ENCODE measurements around the gene PARP14.

Gene PARP14

DNA sequence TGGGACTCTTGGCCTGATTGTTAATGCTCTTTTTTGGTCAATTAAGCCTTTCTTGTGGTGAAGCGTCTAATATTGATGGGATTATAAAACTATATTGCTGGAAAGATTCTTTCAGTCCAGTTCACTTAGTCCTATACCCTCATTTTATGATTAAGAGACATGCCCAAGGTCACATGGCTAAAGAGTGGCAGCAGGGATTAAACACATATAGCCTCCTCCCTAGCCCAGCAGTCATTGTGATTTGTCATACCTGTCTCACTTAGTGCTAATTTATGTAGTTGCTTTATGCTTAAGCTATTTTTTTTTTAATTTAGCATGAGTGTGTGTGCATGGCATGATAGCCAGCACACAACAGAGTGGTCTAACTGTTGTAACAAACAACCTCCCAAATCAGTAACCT is 9.5 kb downstream of the PARP14 start:
- no peak overlapping the region for H3K4me3 ChIP-seq (replicated peaks; ENCODE audit: low read depth, low read length)
- TF ChIP-seq, protein P1, sequence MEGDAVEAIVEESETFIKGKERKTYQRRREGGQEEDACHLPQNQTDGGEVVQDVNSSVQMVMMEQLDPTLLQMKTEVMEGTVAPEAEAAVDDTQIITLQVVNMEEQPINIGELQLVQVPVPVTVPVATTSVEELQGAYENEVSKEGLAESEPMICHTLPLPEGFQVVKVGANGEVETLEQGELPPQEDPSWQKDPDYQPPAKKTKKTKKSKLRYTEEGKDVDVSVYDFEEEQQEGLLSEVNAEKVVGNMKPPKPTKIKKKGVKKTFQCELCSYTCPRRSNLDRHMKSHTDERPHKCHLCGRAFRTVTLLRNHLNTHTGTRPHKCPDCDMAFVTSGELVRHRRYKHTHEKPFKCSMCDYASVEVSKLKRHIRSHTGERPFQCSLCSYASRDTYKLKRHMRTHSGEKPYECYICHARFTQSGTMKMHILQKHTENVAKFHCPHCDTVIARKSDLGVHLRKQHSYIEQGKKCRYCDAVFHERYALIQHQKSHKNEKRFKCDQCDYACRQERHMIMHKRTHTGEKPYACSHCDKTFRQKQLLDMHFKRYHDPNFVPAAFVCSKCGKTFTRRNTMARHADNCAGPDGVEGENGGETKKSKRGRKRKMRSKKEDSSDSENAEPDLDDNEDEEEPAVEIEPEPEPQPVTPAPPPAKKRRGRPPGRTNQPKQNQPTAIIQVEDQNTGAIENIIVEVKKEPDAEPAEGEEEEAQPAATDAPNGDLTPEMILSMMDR (IDR thresholded peaks at IDR 0.05; ENCODE audit: low read depth, low read length, missing control alignments) = no peak
- no peak for DNase-seq (ENCODE audit: extremely low read depth, low read depth)

GRCh38 chr3:122691195-122691594 is 10.6 kb downstream of the PARP14 start:
- H3K4me3 ChIP-seq (replicated peaks; ENCODE audit: low read depth, low read length) = no peak overlapping the region
- TF ChIP-seq, protein P1 (IDR thresholded peaks at IDR 0.05; ENCODE audit: low read depth, low read length, missing control alignments) = no peak
- DNase-seq (ENCODE audit: extremely low read depth, low read depth) = no peak

DNA sequence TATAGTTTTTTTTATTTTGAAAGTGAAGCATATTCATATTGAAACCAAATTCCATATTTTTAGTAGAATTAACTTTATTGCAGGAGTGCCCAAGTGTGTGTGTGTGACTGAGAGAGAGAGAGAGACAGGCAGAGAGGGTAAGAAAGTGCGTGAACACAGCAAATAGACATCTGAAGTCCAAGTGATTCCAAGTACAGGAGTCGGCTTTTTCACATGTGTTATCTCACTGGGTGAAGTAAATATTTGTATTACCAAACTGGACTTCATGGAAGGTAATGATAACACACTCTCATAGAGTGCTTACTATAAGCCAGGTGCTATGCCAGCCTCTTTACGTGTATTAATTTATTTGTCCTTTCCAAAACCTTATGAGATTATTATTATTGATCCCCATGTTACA is 12.0 kb downstream of the PARP14 start:
- TF ChIP-seq, protein P1 (IDR thresholded peaks at IDR 0.05; ENCODE audit: low read depth, low read length, missing control alignments) = no peak
- no peak for DNase-seq (ENCODE audit: extremely low read depth, low read depth)
- no peak overlapping the region for H3K4me3 ChIP-seq (replicated peaks; ENCODE audit: low read depth, low read length)

- no peak overlapping the region for H3K4me3 ChIP-seq (replicated peaks; ENCODE audit: low read depth, low read length)
- TF ChIP-seq, protein P1 (IDR thresholded peaks at IDR 0.05; ENCODE audit: low read depth, low read length, missing control alignments) = no peak
- no peak for DNase-seq (ENCODE audit: extremely low read depth, low read depth)
These were observed 14.3 kb downstream of the PARP14 start for GRCh38 chr3:122694966-122695365.

DNA sequence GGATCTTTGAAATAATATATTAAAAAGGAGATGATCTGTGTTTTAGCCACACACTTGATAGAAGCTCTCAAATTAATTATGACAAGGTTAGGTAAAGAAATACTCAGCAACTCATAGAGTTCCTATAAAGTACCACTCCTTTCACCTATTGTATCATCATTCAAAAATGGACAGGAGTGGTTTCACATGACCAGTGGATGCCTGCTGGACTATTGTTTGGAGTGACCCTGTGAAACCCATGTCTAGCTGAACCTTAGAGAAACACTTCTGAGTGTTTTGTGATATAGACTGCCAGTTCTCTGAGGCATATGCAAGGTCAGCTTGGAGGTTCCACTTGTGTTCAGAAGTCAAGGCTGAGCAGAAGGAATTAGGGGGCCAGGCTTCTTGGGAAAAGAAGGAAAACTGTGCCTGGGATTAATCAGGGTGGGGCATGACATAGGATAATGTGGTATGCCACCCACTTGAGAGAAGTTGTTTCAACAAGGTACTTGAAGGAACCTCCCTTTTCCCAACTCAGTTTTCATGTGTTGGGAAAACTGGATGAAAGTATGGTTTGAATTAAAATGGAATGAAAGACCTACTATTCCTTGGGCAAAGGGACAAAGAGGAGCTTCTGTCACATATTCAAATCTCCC is 15.4 kb downstream of the PARP14 start:
- no peak overlapping the region for H3K4me3 ChIP-seq (replicated peaks; ENCODE audit: low read depth, low read length)
- TF ChIP-seq, protein P1 (IDR thresholded peaks at IDR 0.05; ENCODE audit: low read depth, low read length, missing control alignments) = no peak
- DNase-seq (ENCODE audit: extremely low read depth, low read depth) = no peak

DNA sequence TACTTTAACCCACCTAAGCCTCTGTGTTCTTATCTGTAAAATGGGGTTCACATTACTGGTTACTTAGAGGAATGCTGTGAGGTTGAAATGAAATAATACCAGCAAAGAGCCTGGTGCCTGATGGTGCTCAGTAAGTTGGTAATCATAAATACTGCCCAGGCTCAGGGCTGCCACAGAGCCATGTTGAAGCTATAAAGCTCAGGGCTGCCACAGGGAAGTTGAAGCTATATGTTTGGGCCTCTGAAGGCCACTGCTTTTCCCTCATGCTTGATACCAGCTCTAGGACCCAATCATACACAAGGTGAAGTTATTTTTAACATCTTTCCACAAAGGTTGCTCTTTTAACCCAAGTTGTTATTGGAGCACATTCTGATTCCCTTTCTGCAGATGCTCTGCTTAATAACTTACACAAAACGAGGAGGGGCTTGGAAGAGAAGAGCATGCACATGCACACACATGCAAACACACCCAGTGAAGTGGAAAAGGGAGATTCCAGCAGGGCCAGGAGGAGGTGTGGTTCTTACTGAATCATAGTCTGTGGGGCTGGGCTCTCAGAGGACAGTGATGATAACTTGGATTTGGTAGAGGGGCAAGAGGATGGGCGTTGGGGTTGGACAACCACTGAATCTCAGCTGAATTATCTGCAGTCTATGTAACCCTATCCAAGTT is 17.4 kb downstream of the PARP14 start:
- no peak overlapping the region for H3K4me3 ChIP-seq (replicated peaks; ENCODE audit: low read depth, low read length)
- DNase-seq (ENCODE audit: extremely low read depth, low read depth) = no peak
- TF ChIP-seq, protein P1 (IDR thresholded peaks at IDR 0.05; ENCODE audit: low read depth, low read length, missing control alignments) = no peak
